ENCODE data around the gene NAALADL2.
"Not testable (repeated sequence)": the region's sequence is repeated elsewhere in the genome, so short reads cannot be mapped to it uniquely, and the experiment has no call there.

The NAALADL2 gene

GRCh38 chr3:175047786-175048185 is 188.7 kb downstream of the NAALADL2 start:
- DNase-seq (ENCODE audit: low read depth, low spot score) = no peak
- H3K4me3 ChIP-seq (ENCODE audit: low read length) = no peak overlapping the region

DNA sequence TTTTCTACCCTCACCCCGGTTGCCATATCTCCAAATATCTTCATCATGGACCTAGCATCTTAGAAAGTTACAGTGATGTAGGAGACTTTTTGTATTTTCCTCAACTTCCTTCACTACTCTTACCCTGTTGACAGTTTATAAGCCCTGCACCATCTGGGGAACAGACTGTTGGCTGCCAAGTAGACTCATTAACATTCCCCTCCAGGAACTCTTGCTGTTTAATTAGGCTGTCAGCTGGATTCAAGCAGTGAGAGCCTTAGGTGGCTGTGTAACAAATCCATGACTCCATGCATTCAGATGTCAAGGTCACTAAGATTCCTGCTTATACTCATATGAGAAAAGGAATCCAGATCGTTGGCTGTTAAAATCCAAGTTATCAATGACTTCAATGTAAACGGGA is 198.3 kb downstream of the NAALADL2 start:
- DNase-seq (ENCODE audit: low read depth, low spot score) = no peak
- no peak overlapping the region for H3K4me3 ChIP-seq (ENCODE audit: low read length)

DNA sequence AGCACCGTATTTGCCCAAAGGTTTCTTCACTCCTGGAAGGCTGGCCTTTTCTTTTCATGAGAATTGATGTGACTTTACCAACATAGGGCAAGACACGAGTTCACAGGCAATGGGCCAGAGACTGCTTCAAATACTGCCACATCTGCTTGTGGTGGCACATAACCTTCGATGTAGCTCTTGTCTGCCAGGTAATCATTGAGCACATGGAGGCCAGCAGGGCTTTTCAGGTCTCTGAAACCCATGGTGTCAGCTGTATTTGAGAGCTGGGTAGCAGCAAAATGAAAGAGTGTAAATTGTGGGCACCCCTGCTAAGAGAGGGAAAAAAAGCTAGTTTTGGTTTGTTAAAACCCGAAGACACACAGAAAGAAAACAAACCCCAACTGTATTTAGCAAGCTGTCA is 200.7 kb downstream of the NAALADL2 start:
- no peak for DNase-seq (ENCODE audit: low read depth, low spot score)
- H3K4me3 ChIP-seq (ENCODE audit: low read length) = no peak overlapping the region

DNA sequence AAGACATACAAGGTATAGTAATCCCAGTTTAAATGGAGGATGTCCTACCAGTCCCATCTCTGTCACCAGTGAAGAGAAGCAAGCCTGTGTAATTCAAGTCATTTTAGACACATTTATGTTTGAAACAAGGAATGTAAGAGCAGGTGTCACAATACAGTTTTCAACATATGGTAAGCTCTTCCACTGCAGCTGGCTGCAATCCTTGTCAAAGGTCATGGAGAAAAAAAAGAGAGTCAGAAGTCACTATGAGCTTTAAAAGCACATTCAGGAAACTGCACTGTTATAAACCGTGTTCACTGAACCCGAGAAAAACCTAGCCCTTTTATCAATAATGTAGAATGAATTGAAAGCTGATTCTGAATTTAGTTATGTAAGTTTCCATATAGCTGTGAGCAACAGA is 206.4 kb downstream of the NAALADL2 start:
- DNase-seq (ENCODE audit: low read depth, low spot score) = no peak

DNA sequence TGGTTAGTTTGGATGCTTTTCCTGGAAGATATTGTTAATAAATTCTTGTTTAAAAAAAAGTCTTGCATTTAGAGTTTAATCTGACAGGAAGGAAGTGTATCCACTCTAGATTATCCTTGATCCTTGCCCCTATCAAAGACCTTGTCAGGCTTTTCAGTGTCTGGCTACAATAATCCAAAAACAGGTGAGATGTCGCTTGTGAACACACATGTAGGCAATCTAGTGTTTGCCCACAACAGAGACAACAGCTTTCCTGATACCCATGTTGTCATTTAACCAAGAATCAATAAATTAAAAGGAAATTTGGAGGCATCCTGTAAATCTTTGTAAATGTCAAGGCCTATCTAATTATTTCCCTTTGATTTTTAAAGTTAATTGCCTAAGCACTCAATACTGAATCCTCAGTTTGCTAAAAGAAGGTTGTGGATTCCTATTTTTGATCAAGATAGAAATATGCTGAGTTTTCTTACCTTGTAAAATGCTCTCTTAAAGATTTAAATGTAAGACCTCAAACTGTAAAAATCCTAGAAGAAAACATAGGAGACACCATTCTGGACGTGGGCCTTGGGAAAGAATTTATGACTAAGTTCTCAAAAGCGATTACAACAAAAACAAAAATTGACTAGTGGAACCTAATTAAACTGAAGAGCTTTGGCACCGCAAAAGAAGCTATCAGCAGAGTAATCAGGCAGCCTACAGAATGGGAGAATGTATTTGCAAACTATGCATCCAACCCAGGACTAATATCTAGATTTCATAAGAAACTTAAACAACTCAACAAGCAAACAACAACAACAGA is 207.7 kb downstream of the NAALADL2 start:
- no peak overlapping the region for H3K4me3 ChIP-seq (ENCODE audit: low read length)
- DNase-seq (ENCODE audit: low read depth, low spot score) = no peak

More for the DNA sequence above, 206.4 kb downstream of the NAALADL2 start:
- H3K4me3 ChIP-seq (ENCODE audit: low read length) = no peak overlapping the region

DNA sequence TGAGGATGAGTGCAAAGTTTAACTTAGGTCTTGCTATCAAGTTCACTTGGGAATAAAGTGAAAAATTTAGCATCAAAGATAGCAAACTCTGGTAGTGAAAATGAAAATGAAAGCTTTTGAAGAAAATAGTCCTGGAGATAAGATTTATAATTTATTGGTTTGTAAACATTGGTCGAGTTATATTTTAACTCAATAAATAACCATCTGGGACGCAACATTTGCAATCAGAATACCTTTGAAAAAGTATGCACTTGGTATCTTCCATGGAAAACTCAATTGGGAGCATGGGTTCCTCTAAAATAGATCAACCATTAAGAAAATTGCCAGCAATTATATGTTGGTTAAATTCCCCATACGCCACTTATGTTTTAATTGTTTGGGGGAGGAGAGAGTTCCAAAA is 209.5 kb downstream of the NAALADL2 start:
- H3K4me3 ChIP-seq (ENCODE audit: low read length) = no peak overlapping the region
- no peak for DNase-seq (ENCODE audit: low read depth, low spot score)

DNA sequence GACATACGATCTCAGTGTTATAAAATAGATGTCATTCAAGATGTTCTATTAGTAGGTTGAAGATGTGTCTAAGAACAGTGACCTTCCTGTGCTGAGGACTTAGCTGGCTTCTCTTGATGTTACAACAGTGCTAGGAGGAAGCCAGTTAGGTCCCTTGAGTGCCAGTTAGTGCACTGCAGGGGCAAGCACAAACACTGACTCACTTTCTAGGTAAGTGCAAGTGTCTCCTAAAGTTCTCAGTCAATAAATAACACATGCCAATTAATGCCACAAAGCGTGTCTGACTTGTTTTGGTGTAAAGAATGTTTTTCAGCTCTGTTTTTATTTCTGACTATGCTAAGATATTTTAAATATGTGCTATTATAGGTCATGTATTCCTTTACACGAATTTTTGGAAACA is 211.8 kb downstream of the NAALADL2 start:
- no peak overlapping the region for H3K4me3 ChIP-seq (ENCODE audit: low read length)
- no peak for DNase-seq (ENCODE audit: low read depth, low spot score)

- no peak for DNase-seq (ENCODE audit: low read depth, low spot score)
- H3K4me3 ChIP-seq (ENCODE audit: low read length) = no peak overlapping the region
Observed at GRCh38 chr3:175073219-175073905, 214.2 kb downstream of the NAALADL2 start.

GRCh38 chr3:175075269-175075668 is 216.1 kb downstream of the NAALADL2 start:
- DNase-seq (ENCODE audit: low read depth, low spot score) = no peak
- no peak overlapping the region for H3K4me3 ChIP-seq (ENCODE audit: low read length)

- H3K4me3 ChIP-seq (ENCODE audit: low read length) = no peak overlapping the region
- DNase-seq (ENCODE audit: low read depth, low spot score) = no peak
Observed at GRCh38 chr3:175077216-175077615, 218.1 kb downstream of the NAALADL2 start.

DNA sequence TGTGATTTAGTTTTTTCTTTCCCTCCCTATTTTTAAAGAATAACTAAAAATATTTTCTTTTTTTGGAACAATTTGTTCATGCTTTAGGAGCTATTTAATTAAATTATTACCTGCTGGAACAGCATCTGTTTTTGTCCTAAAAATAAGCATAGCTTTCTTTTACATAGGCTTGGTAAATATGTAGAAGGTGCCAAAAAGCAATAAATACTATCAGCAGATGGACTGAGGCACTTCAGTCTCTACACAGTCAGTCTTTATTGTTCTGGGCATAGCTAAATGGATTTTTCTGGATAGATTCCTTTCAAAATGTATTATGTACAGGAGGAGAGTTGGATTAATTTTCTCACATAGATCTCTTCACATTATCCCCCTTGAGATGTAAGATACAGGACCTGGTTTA is 223.5 kb downstream of the NAALADL2 start:
- DNase-seq (ENCODE audit: low read depth, low spot score) = no peak
- H3K4me3 ChIP-seq (ENCODE audit: low read length) = no peak overlapping the region

- not testable (repeated sequence) for DNase-seq (ENCODE audit: low read depth, low spot score); H3K4me3 ChIP-seq (ENCODE audit: low read length)
Observed at GRCh38 chr3:175087128-175087527, 228.0 kb downstream of the NAALADL2 start.

GRCh38 chr3:175088766-175089380 is 229.7 kb downstream of the NAALADL2 start:
- H3K4me3 ChIP-seq (ENCODE audit: low read length) = no peak overlapping the region
- no peak for DNase-seq (ENCODE audit: low read depth, low spot score)

- no peak for DNase-seq (ENCODE audit: low read depth, low spot score)
- no peak overlapping the region for H3K4me3 ChIP-seq (ENCODE audit: low read length)
Observed at GRCh38 chr3:175091426-175092114, 232.4 kb downstream of the NAALADL2 start.

DNA sequence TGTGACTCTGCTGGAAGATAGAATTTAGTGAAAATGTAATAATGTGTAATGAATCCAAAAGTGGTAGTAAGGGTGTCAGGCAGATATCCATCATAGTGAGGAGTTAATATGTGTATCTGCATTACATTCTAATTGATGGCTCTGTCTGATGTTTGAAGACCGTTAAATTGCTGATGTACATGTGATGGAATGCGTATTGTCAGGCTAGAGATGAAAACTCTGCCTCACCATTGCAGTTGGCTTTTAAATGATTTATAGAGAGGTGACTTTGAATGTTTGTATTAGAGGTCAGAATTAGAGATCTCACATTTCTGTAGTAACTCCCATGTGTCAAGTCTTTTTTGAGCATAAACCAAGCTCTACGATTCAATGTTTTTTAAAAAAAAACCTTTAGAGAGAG is 234.6 kb downstream of the NAALADL2 start:
- no peak overlapping the region for H3K4me3 ChIP-seq (ENCODE audit: low read length)
- no peak for DNase-seq (ENCODE audit: low read depth, low spot score)

GRCh38 chr3:175094344-175094743 is 235.2 kb downstream of the NAALADL2 start:
- no peak for DNase-seq (ENCODE audit: low read depth, low spot score)
- no peak overlapping the region for H3K4me3 ChIP-seq (ENCODE audit: low read length)

DNA sequence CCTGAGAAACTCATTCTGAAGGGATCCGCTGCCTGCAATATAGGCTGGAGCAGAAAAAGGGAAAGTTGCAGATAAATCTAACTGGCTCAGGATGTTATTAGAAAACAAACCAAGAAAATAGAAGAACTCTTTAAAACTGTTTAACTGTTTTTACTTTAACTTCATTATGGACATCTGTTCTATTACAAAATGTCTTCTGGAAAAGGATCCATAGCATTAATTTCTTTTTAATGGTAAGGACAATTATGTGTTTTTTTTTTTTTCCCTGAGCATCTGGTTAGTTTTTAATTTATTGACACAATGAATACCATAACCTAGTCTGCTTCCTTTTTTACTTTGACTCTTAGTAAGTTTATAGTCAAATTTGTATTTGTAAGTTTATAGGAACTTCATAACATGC is 239.5 kb downstream of the NAALADL2 start:
- no peak for DNase-seq (ENCODE audit: low read depth, low spot score)
- H3K4me3 ChIP-seq (ENCODE audit: low read length) = no peak overlapping the region

DNA sequence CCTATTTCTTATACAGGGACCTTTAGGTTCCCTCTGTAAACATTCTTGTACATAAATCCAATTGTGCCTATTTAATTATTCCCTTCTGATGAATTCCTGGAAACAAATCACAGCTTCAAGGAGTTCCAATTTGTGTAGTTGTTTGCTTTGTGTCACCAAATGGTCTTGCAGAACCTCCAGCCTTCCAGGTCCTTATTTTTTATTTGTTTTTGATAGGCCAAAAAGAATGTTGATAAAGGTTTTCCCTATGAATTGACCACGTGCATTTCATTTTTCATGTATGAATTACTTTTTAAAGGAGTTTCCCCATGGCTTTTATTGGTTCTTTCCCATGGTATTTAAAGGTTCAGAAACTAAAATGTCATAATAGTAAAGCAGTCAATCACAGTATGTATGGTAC is 243.0 kb downstream of the NAALADL2 start:
- no peak for DNase-seq (ENCODE audit: low read depth, low spot score)
- H3K4me3 ChIP-seq (ENCODE audit: low read length) = no peak overlapping the region

DNA sequence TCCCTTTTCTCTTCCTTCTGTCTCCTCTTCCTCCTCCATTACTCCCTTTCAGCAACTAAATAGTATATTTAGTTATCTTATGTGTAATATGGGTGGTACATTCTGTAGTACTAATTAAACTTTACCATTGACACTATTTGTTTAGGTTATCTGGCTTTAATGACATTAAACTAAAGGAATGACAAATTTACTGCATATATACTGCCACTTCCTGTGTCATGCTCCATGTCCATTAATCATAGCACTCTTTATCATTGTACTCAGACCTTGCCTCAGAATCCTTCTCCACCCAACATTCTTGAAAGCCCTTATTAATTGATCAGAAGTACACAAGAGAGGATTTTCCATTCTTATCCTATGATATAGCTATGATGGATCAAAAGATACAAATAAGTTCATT is 244.2 kb downstream of the NAALADL2 start:
- H3K4me3 ChIP-seq (ENCODE audit: low read length) = no peak overlapping the region
- no peak for DNase-seq (ENCODE audit: low read depth, low spot score)

DNA sequence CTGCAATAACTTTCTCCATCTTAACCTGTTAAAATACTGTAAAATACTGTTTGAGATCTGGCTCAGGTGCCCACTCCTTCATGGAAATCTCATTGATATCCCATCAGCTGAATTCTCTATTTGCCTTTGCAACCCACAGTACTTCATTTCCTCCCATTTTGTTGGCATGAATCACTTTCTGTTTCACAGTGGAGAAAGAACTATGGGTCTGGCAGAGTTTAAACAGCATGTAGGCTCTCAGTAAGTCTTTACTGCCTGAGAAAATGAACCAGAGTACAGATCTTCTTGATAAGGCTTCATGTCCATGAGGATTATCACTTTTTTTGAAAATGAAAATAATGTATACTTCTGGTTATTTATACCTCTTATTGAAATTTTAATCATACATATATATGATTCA is 245.9 kb downstream of the NAALADL2 start:
- no peak for DNase-seq (ENCODE audit: low read depth, low spot score)

More for the DNA sequence above, 245.9 kb downstream of the NAALADL2 start:
- no peak overlapping the region for H3K4me3 ChIP-seq (ENCODE audit: low read length)
